HEK293 (cell line): Measurements from ENCODE around the gene PPP1R15B.

Source experiments
- CTCF ChIA-PET: fragments of 350-600 bp; formaldehyde crosslinking; extraction: SDS; loops from one replicate; lab custom pipeline; 2021; ENCODE audit warnings: antibody characterized with exemption; lab: Yijun Ruan, JAX
- POLR2A ChIA-PET: fragments of 300-600 bp; formaldehyde crosslinking; extraction: SDS; loops from one replicate; lab custom pipeline; 2020; ENCODE audit warnings: antibody characterized with exemption, inconsistent platforms; lab: Yijun Ruan, JAX
- H3K27ac ChIP-seq: fragments of 200-500 bp; sonication (Bioruptor generic); 2 replicates; pipeline ENCODE4 v1.5.1; 2014; ENCODE audit warnings: low read depth, low read length, control low read depth, inconsistent platforms; ENCODE audit errors: extremely low read depth
- H3K36me3 ChIP-seq, 2 experiments: fragments of 200-500 bp in 1 of 2; sonication (Bioruptor generic) in 1 of 2; 1 replicate in 1 of 2; 2 replicates in 1 of 2; pipeline ENCODE4 v1.5.1; 2014 to 2017; ENCODE audit warnings: inconsistent platforms in 2 of 2, low read length in 2 of 2; ENCODE audit not compliant: control insufficient read depth in 2 of 2, insufficient read depth in 1 of 2
- H3K4me1 ChIP-seq: fragments of 200-500 bp; sonication (Bioruptor generic); 2 replicates; pipeline ENCODE4 v1.5.1; 2014; ENCODE audit warnings: mild to moderate bottlenecking, low read length, inconsistent platforms; ENCODE audit not compliant: control insufficient read depth, insufficient read depth
- H3K4me3 ChIP-seq: 2 replicates; pipeline ENCODE4 v1.5.1; 2011; ENCODE audit warnings: low read depth, mild to moderate bottlenecking, control low read depth, low read length, moderate library complexity
- H3K9me3 ChIP-seq: fragments of 200-500 bp; sonication (Bioruptor generic); 2 replicates; pipeline ENCODE4 v1.5.1; 2014; ENCODE audit warnings: low read depth, low read length, inconsistent platforms; ENCODE audit not compliant: control insufficient read depth, insufficient read depth
- GLI4 ChIP-seq: fragments of 450-650 bp; formaldehyde crosslinking; IDR thresholded peaks from 2 replicates; pipeline ENCODE4 v1.5.1; 2016; ENCODE audit warnings: missing biosample characterization, missing genetic modification characterization
- KLF8 ChIP-seq: fragments of 450-650 bp; formaldehyde crosslinking; IDR thresholded peaks from 2 replicates; pipeline ENCODE4 v1.5.1; 2016; ENCODE audit warnings: missing biosample characterization, missing genetic modification characterization
- PRDM1 ChIP-seq: fragments of 450-650 bp; formaldehyde crosslinking; IDR thresholded peaks from 2 replicates; pipeline ENCODE4; 2016; ENCODE audit warnings: missing biosample characterization, missing genetic modification characterization
- SCRT2 ChIP-seq: fragments of 450-650 bp; formaldehyde crosslinking; IDR thresholded peaks from 2 replicates; pipeline ENCODE4 v1.5.1; 2016; ENCODE audit warnings: missing biosample characterization, missing genetic modification characterization
- SP3 ChIP-seq: fragments of 450-650 bp; formaldehyde crosslinking; IDR thresholded peaks from 2 replicates; pipeline ENCODE4 v1.5.1; 2016; ENCODE audit warnings: missing biosample characterization, missing genetic modification characterization
- YY2 ChIP-seq: fragments of 450-650 bp; formaldehyde crosslinking; IDR thresholded peaks from 2 replicates; pipeline ENCODE4 v1.5.1; 2016; ENCODE audit warnings: missing biosample characterization, missing genetic modification characterization
- ZBTB20 ChIP-seq: fragments of 450-650 bp; formaldehyde crosslinking; IDR thresholded peaks from 2 replicates; pipeline ENCODE4 v1.5.1; 2016; ENCODE audit warnings: missing biosample characterization, missing genetic modification characterization
- ZNF10 ChIP-seq: fragments of 450-650 bp; formaldehyde crosslinking; IDR thresholded peaks from 2 replicates; pipeline ENCODE4 v1.5.1; 2017; ENCODE audit warnings: missing biosample characterization, missing genetic modification characterization
- ZNF19 ChIP-seq: fragments of 450-650 bp; formaldehyde crosslinking; IDR thresholded peaks from 2 replicates; pipeline ENCODE4; 2016; ENCODE audit warnings: missing biosample characterization, missing genetic modification characterization, low read depth
- ZNF239 ChIP-seq: fragments of 450-650 bp; formaldehyde crosslinking; IDR thresholded peaks from 2 replicates; pipeline ENCODE4 v1.5.1; 2016; ENCODE audit warnings: missing biosample characterization, missing genetic modification characterization
- ZNF350 ChIP-seq: fragments of 450-650 bp; formaldehyde crosslinking; IDR thresholded peaks from 2 replicates; pipeline ENCODE4 v1.5.0; 2017; ENCODE audit warnings: missing biosample characterization, mild to moderate bottlenecking, missing genetic modification characterization
- ZNF391 ChIP-seq: fragments of 450-650 bp; formaldehyde crosslinking; IDR thresholded peaks from 2 replicates; pipeline ENCODE4 v1.5.1; 2016; ENCODE audit warnings: low read depth, missing biosample characterization, missing genetic modification characterization, borderline replicate concordance
- ZNF404 ChIP-seq: fragments of 450-650 bp; formaldehyde crosslinking; IDR thresholded peaks from 2 replicates; pipeline ENCODE4 v1.5.1; 2017; ENCODE audit warnings: missing biosample characterization, missing genetic modification characterization
- ZNF416 ChIP-seq: fragments of 450-650 bp; formaldehyde crosslinking; IDR thresholded peaks from 2 replicates; pipeline ENCODE4 v1.5.1; 2016; ENCODE audit warnings: missing biosample characterization, missing genetic modification characterization
- ZNF433 ChIP-seq: fragments of 450-650 bp; formaldehyde crosslinking; IDR thresholded peaks from 2 replicates; pipeline ENCODE4 v1.5.1; 2016; ENCODE audit warnings: missing biosample characterization, missing genetic modification characterization, low read depth
- ZNF510 ChIP-seq: fragments of 450-650 bp; formaldehyde crosslinking; IDR thresholded peaks from 2 replicates; pipeline ENCODE4 v1.5.1; 2018; ENCODE audit warnings: mild to moderate bottlenecking, missing genetic modification characterization, missing biosample characterization; ENCODE audit not compliant: insufficient replicate concordance
- ZNF521 ChIP-seq: fragments of 450-650 bp; formaldehyde crosslinking; IDR thresholded peaks from 2 replicates; pipeline ENCODE4 v1.5.1; 2017; ENCODE audit warnings: missing biosample characterization, mild to moderate bottlenecking, missing genetic modification characterization
- ZNF529 ChIP-seq: fragments of 450-650 bp; formaldehyde crosslinking; IDR thresholded peaks from 2 replicates; pipeline ENCODE4 v1.5.1; 2017; ENCODE audit warnings: missing genetic modification characterization, missing biosample characterization; ENCODE audit not compliant: insufficient replicate concordance
- ZNF555 ChIP-seq: fragments of 450-650 bp; formaldehyde crosslinking; conservative IDR thresholded peaks from 2 replicates; pipeline ENCODE4 v1.5.1; 2017; ENCODE audit warnings: missing biosample characterization, mild to moderate bottlenecking, missing genetic modification characterization, inconsistent platforms
- ZNF596 ChIP-seq: fragments of 450-650 bp; IDR thresholded peaks from 2 replicates; pipeline ENCODE4 v1.5.0; 2018; ENCODE audit warnings: missing biosample characterization, mild to moderate bottlenecking, missing genetic modification characterization, moderate library complexity
- ZNF610 ChIP-seq: fragments of 450-650 bp; formaldehyde crosslinking; IDR thresholded peaks from 2 replicates; pipeline ENCODE4 v1.5.1; 2016; ENCODE audit warnings: missing biosample characterization, missing genetic modification characterization, borderline replicate concordance
- ZNF664 ChIP-seq: fragments of 450-650 bp; formaldehyde crosslinking; IDR thresholded peaks from 2 replicates; pipeline ENCODE4 v1.5.1; 2016; ENCODE audit warnings: missing biosample characterization, missing genetic modification characterization
- ZNF792 ChIP-seq: fragments of 450-650 bp; formaldehyde crosslinking; IDR thresholded peaks from 2 replicates; pipeline ENCODE4 v1.5.1; 2016; ENCODE audit warnings: missing biosample characterization, missing genetic modification characterization
- TF ChIP-seq, protein P1 (sequence below): fragments of 450-650 bp; formaldehyde crosslinking; IDR thresholded peaks from 2 replicates; pipeline ENCODE4 v1.5.1; 2016; ENCODE audit warnings: missing biosample characterization, missing genetic modification characterization
- TF ChIP-seq, protein P2 (sequence below): fragments of 450-650 bp; formaldehyde crosslinking; IDR thresholded peaks from 2 replicates; pipeline ENCODE4 v1.5.1; 2016; ENCODE audit warnings: missing biosample characterization, missing genetic modification characterization
- TF ChIP-seq, protein P3 (sequence below): fragments of 450-650 bp; formaldehyde crosslinking; IDR thresholded peaks from 2 replicates; pipeline ENCODE4 v1.5.1; 2016; ENCODE audit warnings: missing biosample characterization, missing genetic modification characterization

Gene PPP1R15B

DNA sequence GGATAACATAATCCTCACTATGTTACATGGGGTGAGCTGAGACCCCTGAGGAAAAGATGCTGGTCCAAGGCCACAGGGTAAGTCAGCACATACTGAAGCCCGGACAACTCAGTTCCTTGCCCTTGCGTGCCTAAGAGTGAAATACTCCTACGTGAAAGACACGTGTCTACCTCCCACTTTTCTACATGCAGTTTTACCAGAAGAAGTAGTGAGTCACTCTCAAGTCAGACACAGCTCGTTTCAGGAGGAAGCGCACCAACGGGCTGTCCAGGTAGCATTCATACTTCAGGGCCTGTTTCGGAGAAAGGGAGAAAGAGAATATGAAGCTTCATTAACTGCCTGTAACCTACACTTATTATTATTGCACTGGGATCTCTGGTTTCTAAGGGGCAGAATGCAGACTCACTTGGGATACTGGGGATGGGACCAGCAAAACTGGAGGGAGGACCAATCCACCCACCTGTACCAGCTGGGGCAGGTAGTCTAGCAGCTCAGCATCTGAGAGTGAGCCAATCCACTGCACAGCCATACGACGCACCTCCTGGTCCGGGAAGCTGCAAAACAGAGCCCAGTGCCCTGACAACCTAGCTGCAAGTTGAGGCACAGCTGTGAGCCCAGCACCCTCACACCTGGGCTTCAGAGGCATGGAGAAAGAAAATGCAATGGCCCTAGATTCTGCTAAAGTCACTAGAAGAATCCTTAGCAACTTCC is 32.4 kb upstream of the PPP1R15B start:
- TF ChIP-seq ZNF239 (tag by site-specific recombination): no peak
- TF ChIP-seq SCRT2 (tag by site-specific recombination): no peak
- TF ChIP-seq ZNF10 (tag by site-specific recombination): no peak
- Histone ChIP-seq H3K9me3 (no peaks in the 10 kb centered on the region), H3K4me1 (peaks cover 3% of the 10 kb centered on the region; the same call in 1 of the 2 replicates), H3K36me3 (peaks cover 5 to 42% of the 10 kb centered on the region in 2 experiments; a peak in 2 of 3 replicates), H3K4me3 (no peak overlapping the region), H3K27ac (no peak overlapping the region)
- ChIA-PET POLR2A (no interaction called here), CTCF (interaction anchor here (1.4 to 10.8 kb wide), 3 partner anchors 13 to 56 kb away, joined by 7 to 314 read pairs (median 99); partner anchors contain the start of gene PIK3C2B)

- Histone ChIP-seq H3K4me1 (peaks cover 3% of the 10 kb centered on the region; the same call in 1 of the 2 replicates), H3K27ac (no peak overlapping the region), H3K36me3 (peaks cover 5 to 48% of the 10 kb centered on the region in 2 experiments; a peak in 2 of 3 replicates), H3K9me3 (no peaks in the 10 kb centered on the region)
- POLR2A ChIA-PET: no interaction called here
- TF ChIP-seq ZNF350 (tag by site-specific recombination) (no peak), ZNF404 (tag by site-specific recombination) (no peak), ZNF433 (tag by site-specific recombination) (no peak), ZNF610 (tag by site-specific recombination) (no peak), ZNF521 (tag by site-specific recombination) (no peak), ZNF555 (tag by site-specific recombination) (no peak), ZNF596 (tag by site-specific recombination) (no peak), PRDM1 (tag by site-specific recombination) (no peak), ZNF416 (tag by site-specific recombination) (no peak)
- TF ChIP-seq, protein P1, sequence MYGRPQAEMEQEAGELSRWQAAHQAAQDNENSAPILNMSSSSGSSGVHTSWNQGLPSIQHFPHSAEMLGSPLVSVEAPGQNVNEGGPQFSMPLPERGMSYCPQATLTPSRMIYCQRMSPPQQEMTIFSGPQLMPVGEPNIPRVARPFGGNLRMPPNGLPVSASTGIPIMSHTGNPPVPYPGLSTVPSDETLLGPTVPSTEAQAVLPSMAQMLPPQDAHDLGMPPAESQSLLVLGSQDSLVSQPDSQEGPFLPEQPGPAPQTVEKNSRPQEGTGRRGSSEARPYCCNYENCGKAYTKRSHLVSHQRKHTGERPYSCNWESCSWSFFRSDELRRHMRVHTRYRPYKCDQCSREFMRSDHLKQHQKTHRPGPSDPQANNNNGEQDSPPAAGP (tag by site-specific recombination): no peak
- TF ChIP-seq, protein P2, sequence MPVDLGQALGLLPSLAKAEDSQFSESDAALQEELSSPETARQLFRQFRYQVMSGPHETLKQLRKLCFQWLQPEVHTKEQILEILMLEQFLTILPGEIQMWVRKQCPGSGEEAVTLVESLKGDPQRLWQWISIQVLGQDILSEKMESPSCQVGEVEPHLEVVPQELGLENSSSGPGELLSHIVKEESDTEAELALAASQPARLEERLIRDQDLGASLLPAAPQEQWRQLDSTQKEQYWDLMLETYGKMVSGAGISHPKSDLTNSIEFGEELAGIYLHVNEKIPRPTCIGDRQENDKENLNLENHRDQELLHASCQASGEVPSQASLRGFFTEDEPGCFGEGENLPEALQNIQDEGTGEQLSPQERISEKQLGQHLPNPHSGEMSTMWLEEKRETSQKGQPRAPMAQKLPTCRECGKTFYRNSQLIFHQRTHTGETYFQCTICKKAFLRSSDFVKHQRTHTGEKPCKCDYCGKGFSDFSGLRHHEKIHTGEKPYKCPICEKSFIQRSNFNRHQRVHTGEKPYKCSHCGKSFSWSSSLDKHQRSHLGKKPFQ (tag by site-specific recombination): no peak
- TF ChIP-seq, all 188 proteins: peak for 0
- CTCF ChIA-PET: interaction anchor here (1.4 to 10.8 kb wide), 3 partner anchors 12 to 56 kb away, joined by 7 to 314 read pairs (median 99); partner anchors contain the start of gene PIK3C2B
- no peak overlapping the region for H3K4me3 ChIP-seq
These were observed 31.6 kb upstream of the PPP1R15B start for GRCh38 chr1:204443260-204443619.

DNA sequence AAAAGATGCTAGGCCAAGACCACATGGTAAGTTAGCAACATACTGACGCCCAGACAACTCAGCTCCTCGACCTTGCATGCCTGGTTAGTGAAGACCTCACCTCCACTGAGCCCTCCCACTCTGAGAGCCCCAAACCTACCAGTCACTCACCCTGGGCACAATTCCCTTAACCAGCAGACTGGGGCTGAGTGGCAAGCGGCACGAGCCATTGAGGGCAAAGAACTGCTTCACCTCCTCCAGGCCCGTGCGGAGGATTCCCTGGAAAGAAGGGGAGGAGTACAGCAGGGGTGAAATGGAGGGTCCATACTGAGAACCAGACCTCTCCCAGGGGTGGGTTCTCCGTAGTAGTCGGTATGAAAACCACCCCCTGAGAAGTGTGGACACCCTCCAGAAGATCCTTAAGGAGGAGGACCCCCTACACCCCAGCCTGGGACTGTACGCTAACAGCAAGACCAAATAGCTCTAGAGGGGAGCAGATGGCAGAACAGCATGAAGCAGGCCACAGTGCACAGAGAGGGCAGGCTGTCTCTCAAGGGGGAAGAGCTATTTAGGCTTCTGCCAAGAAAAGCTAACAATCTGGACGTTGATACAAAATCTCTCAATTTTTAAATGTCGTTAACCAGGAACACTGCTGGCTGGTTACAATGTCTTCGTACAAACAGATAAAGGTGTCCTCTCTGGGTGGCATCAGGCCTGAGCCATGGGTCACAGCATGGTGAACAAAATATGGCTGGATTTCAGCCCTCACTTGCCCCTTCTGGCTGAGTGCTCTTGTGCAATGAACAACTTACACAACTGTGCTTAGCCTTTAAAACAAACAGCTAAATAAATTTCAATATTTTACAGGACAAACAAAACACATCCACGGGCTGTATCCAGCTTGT is 31.0 kb upstream of the PPP1R15B start:
- H3K9me3 ChIP-seq: no peaks in the 10 kb centered on the region
- POLR2A ChIA-PET: no interaction called here
- H3K4me3 ChIP-seq: no peak overlapping the region
- peaks cover 5 to 48% of the 10 kb centered on the region in 2 experiments; a peak in 2 of 3 replicates for H3K36me3 ChIP-seq
- peaks cover 3% of the 10 kb centered on the region; the same call in 1 of the 2 replicates for H3K4me1 ChIP-seq
- CTCF ChIA-PET: interaction anchor here (1.4 to 10.8 kb wide), 3 partner anchors 11 to 57 kb away, joined by 7 to 314 read pairs (median 99); partner anchors contain the start of gene PIK3C2B
- H3K27ac ChIP-seq: no peak overlapping the region
- TF ChIP-seq ZNF19 (no peak), YY2 (tag by site-specific recombination) (no peak), GLI4 (tag by site-specific recombination) (no peak), ZBTB20 (no peak), ZNF529 (no peak), ZNF510 (tag by site-specific recombination) (no peak), KLF8 (no peak), ZNF664 (tag by site-specific recombination) (no peak), ZNF391 (tag by site-specific recombination) (no peak), SP3 (tag by site-specific recombination) (no peak), ZNF792 (tag by site-specific recombination) (no peak)
- TF ChIP-seq, protein P3, sequence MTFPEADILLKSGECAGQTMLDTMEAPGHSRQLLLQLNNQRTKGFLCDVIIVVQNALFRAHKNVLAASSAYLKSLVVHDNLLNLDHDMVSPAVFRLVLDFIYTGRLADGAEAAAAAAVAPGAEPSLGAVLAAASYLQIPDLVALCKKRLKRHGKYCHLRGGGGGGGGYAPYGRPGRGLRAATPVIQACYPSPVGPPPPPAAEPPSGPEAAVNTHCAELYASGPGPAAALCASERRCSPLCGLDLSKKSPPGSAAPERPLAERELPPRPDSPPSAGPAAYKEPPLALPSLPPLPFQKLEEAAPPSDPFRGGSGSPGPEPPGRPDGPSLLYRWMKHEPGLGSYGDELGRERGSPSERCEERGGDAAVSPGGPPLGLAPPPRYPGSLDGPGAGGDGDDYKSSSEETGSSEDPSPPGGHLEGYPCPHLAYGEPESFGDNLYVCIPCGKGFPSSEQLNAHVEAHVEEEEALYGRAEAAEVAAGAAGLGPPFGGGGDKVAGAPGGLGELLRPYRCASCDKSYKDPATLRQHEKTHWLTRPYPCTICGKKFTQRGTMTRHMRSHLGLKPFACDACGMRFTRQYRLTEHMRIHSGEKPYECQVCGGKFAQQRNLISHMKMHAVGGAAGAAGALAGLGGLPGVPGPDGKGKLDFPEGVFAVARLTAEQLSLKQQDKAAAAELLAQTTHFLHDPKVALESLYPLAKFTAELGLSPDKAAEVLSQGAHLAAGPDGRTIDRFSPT: no peak
